RCC 7860 (cell line): ENCODE results near the gene PI4K2A.

Experiments
- DNase-seq: peaks from one replicate; pipeline ENCODE4 v3.0.0-alpha.2; 2015; ENCODE audit warnings: low spot score
- FAIRE-seq: peaks from 2 replicates; lab custom pipeline; 2012; peaks lifted over from hg19 to GRCh38; lab: Jason Lieb, UNC

PI4K2A gene

DNA sequence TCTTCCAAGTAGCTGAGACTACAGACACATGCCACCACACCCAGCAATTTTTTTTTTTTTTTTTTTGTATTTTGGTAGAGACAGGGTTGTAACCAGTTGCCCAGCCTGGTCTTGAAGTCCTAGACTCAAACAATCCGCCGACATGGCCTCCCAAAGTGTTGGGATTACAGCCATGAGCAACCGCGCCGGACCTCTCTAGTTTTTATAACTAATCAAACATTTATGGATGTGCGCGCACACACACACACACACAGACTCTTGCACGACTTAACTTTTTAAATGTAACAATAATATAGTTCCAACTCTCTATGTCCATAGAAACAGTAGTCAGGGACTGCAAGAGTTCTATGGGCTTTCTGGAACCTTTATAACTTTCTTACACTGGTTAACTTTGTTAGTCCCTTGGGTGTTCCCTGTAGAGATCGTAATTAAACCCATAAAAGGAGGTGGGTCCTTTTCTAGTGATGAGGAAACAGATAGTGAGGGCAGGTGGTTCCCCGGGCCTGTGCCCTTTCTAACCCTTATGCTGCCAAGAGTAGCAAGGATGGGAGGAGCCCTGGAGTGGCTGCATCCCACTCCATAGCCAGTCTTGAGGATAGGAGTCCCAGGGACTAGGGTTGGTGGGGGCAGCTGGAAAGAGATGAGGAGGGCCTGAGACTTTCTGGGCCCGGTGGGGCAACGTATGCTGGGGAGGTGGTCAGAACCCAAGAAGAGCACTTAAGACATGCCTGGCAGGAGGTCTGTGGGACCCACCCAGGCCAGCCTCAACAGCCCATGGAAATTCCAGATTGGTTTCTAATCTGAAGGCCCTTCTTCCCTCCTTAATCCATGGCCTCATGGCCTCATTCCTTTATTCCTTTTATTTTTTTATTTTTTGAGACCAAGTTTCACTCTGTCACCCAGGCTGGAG lies 81.7 kb downstream of the PI4K2A start:
- DNase-seq (no peak), FAIRE-seq (no peak)

DNA sequence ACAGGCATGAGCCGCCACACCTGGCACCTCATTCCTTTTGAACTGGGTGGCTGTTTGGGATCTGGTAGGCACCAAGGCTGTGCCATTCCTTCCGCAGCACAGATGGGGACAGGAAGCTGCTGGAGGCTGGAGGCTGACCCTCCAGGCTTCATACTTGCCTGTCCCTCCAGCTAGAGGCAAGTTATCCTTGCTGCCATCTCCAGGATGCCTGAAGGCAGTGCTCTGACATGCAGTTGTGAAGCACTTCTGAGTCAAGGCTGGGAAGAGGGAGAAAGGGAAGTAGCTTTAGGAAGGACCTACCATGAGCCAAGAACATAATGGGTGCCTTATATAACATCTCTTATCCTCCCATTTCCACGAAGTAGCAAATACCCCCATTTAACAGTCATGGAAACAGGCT lies 82.5 kb downstream of the PI4K2A start:
- FAIRE-seq, result no peak

DNA sequence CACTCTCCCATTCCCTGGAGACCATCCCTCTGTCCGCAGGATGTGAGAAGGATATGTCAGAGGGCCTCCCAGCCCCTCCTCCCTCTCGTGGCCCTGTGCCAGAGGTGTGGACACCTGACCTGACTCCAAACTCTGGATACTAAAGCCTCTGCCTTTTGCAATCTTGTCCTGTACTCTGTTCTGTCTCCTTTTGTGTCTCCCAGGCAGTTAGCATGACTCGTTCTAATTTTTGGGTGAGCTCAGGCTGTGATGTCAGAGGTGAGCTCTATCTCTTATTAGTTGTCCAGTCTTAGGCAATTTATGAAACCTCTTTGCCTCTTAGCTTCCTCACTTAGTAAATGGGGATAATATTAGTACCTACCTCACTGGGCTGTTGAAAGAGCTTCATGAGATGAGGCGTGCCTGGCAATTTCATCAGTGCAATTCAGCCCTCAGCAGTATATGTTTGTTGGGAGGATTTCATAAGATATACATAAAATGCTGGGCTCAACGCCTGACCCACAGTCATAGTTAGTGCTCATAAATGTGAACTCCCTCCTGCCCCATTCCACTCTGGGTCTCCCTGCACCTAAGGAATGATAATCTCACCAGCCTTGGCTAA lies 84.0 kb downstream of the PI4K2A start:
- FAIRE-seq (no peak), DNase-seq (no peak)

More for the DNA sequence above, 82.5 kb downstream of the PI4K2A start:
- no peak for DNase-seq
